HCT116 (cell line): ENCODE measurements around the gene ASRGL1. TPM values are rescaled to one million over a fixed set of nuclear protein-coding genes. Genes with fewer than 3 reads are reported as not detected.
"Not testable (repeated sequence)": the region's sequence is repeated elsewhere in the genome, so short reads cannot be mapped to it uniquely, and the experiment has no call there.

Experiments used
- ATAC-seq: fragments of 200-7000 bp; cut with Tn5 transposase; 2 replicates; pipeline ENCODE4 v1.9.1; 2020; ENCODE audit warnings: mild to moderate bottlenecking, moderate library complexity
- BruUV-seq: library from RNA; stranded (reverse); fragments of 400-500 nt; replicated peaks from 2 replicates; lab custom pipeline; 2021; lab: Mats Ljungman, UMichigan
- CTCF ChIA-PET: fragments of 300-600 bp; sonication (Branson Sonifier 250); formaldehyde crosslinking; loops from one replicate; lab custom pipeline; 2021; ENCODE audit warnings: antibody characterized with exemption; lab: Charles Lee
- POLR2A ChIA-PET: fragments of 300-600, 350-600 bp; sonication (Branson Sonifier 250); formaldehyde crosslinking; loops from one replicate; lab custom pipeline; 2021; ENCODE audit warnings: antibody characterized with exemption; lab: Charles Lee
- RAD21 ChIA-PET, 2 experiments: fragments of 300-600 bp; sonication (Branson Sonifier 250); formaldehyde crosslinking; loops; one replicate each; lab custom pipeline; 2023; ENCODE audit warnings: low total read pairs in 2 of 2; ENCODE audit not compliant: uncharacterized antibody in 2 of 2, unreplicated experiment in 2 of 2, low non-redundant PET in 1 of 2; lab: Charles Lee
- DNase-seq: peaks from one replicate; pipeline ENCODE4 v3.0.0-alpha.2; 2010; ENCODE audit warnings: low read depth, low spot score
- H2AFZ ChIP-seq: fragments of 200-600 bp; shearing (Covaris generic), sonication (generic); 2 replicates; pipeline ENCODE4 v1.6.1; 2017; ENCODE audit warnings: low read depth, mixed run types, mixed read lengths, antibody characterized with exemption, low read length; ENCODE audit not compliant: poor library complexity, severe bottlenecking
- H3K27ac ChIP-seq: 2 replicates; pipeline ENCODE4 v1.5.1; 2012; ENCODE audit warnings: low read depth, low read length
- H3K27me3 ChIP-seq: fragments of 200-600 bp; sonication (generic); 2 replicates; pipeline ENCODE4 v1.6.1; 2016; ENCODE audit warnings: mixed run types, low read length, mixed read lengths; ENCODE audit not compliant: insufficient read depth
- H3K36me3 ChIP-seq, 2 experiments: fragments of 200-500 bp in 1 of 2; fragments of 200-600 bp in 1 of 2; sonication (Bioruptor generic) in 1 of 2; sonication (generic) in 1 of 2; 2 replicates each; pipeline versions ENCODE4 v1.5.1 to v1.6.1; 2014 to 2016; ENCODE audit warnings: low read length in 2 of 2, inconsistent platforms in 1 of 2, mixed read lengths in 1 of 2, mixed run types in 1 of 2; ENCODE audit not compliant: insufficient read depth in 2 of 2, control insufficient read depth in 1 of 2
- H3K4me1 ChIP-seq, 2 experiments: fragments of 200-600 bp in 1 of 2; sonication (generic) in 1 of 2; 2 replicates each; pipeline versions ENCODE4 v1.5.1 to v1.6.1; 2012 to 2017; ENCODE audit warnings: low read length in 2 of 2, inconsistent platforms in 1 of 2, mild to moderate bottlenecking in 1 of 2, mixed read lengths in 1 of 2, mixed run types in 1 of 2, moderate library complexity in 1 of 2; ENCODE audit not compliant: insufficient read depth in 2 of 2, control insufficient read depth in 1 of 2
- H3K4me2 ChIP-seq: fragments of 200-600 bp; sonication (generic); 2 replicates; pipeline ENCODE4 v1.6.1; 2017; ENCODE audit warnings: mixed run types, low read length, mixed read lengths
- H3K4me3 ChIP-seq, 2 experiments: fragments of 200-600 bp in 1 of 2; sonication (generic) in 1 of 2; replicated peaks in 1 of 2; 2 replicates each; pipeline ENCODE4 v1.5.1; 2011 to 2016; ENCODE audit warnings: low read length in 2 of 2, control low read depth in 1 of 2, low read depth in 1 of 2, mild to moderate bottlenecking in 1 of 2, mixed read lengths in 1 of 2, mixed run types in 1 of 2
- H3K79me2 ChIP-seq: fragments of 200-600 bp; sonication (generic); 2 replicates; pipeline ENCODE4 v1.6.1; 2017; ENCODE audit warnings: mild to moderate bottlenecking, mixed run types, low read length, moderate library complexity, mixed read lengths; ENCODE audit not compliant: insufficient read depth
- H3K9ac ChIP-seq: fragments of 200-600 bp; sonication (generic); 2 replicates; pipeline ENCODE4 v1.6.1; 2016; ENCODE audit warnings: low read length, mixed read lengths
- H3K9me2 ChIP-seq: fragments of 200-600 bp; sonication (generic), shearing (Covaris generic); 2 replicates; pipeline ENCODE4 v1.6.1; 2017; ENCODE audit warnings: mixed run types, mild to moderate bottlenecking, moderate library complexity; ENCODE audit not compliant: insufficient read depth
- H3K9me3 ChIP-seq, 2 experiments: fragments of 200-500 bp in 1 of 2; fragments of 200-600 bp in 1 of 2; sonication (Bioruptor generic) in 1 of 2; sonication (generic) in 1 of 2; 2 replicates each; pipeline ENCODE4 v1.6.1; 2014 to 2017; ENCODE audit warnings: low read length in 2 of 2, mixed read lengths in 2 of 2, inconsistent platforms in 1 of 2, low read depth in 1 of 2, mild to moderate bottlenecking in 1 of 2, mixed run types in 1 of 2, moderate library complexity in 1 of 2; ENCODE audit not compliant: control insufficient read depth in 1 of 2, insufficient read depth in 1 of 2
- H4K20me1 ChIP-seq: fragments of 200-600 bp; sonication (generic), shearing (Covaris generic); 2 replicates; pipeline ENCODE4 v1.6.1; 2017; ENCODE audit warnings: mixed run types, mild to moderate bottlenecking, moderate library complexity; ENCODE audit not compliant: insufficient read depth
- ELF1 ChIP-seq: IDR thresholded peaks from 2 replicates; pipeline ENCODE4 v1.6.1; 2012; ENCODE audit warnings: low read depth, borderline replicate concordance
- FOSL1 ChIP-seq: IDR thresholded peaks from 2 replicates; pipeline ENCODE4 v1.6.1; 2012; ENCODE audit warnings: low read depth
- POLR2AphosphoS5 ChIP-seq: IDR thresholded peaks from 2 replicates; pipeline ENCODE4 v1.6.1; 2011; ENCODE audit warnings: mild to moderate bottlenecking, low read depth, low read length, moderate library complexity
- RAD21 ChIP-seq: IDR thresholded peaks from 2 replicates; pipeline ENCODE4 v1.6.1; 2012; ENCODE audit warnings: low read depth, mild to moderate bottlenecking
- SIN3A ChIP-seq: IDR thresholded peaks from 2 replicates; pipeline ENCODE4 v1.6.1; 2012; ENCODE audit warnings: low read depth
- ZFX ChIP-seq: fragments of 450-650 bp; IDR thresholded peaks from 2 replicates; pipeline ENCODE4 v1.6.1; 2017
- intact Hi-C: fragments of 100-400 bp; cut with micrococcal nuclease; formaldehyde crosslinking; loops from 2 replicates; pipeline ENCODE4 v1.10.0; 2022
- total RNA-seq: library from RNA; stranded (reverse); gene quantifications from one replicate; pipeline ENCODE4 v1.2.1, GENCODE V29; 2021; ENCODE audit not compliant: unreplicated experiment
- TF ChIP-seq, protein P1 (sequence below), 3 experiments: fragments of 200-600 bp in 1 of 3; sonication (generic) in 1 of 3; IDR thresholded peaks in 2 of 3; conservative IDR thresholded peaks in 1 of 3; 2 replicates each; pipeline ENCODE4 v1.5.1; 2012 to 2017; ENCODE audit warnings: low read depth in 2 of 3, low read length in 2 of 3, antibody characterized with exemption in 1 of 3, borderline replicate concordance in 1 of 3, control low read depth in 1 of 3, mild to moderate bottlenecking in 1 of 3, mixed read lengths in 1 of 3, mixed run types in 1 of 3, moderate library complexity in 1 of 3; ENCODE audit not compliant: insufficient read depth in 1 of 3
- TF ChIP-seq, protein P2 (sequence below): IDR thresholded peaks from 2 replicates; pipeline ENCODE4 v1.6.1; 2011; ENCODE audit warnings: mild to moderate bottlenecking, low read length, moderate library complexity; ENCODE audit not compliant: insufficient replicate concordance; ENCODE audit errors: extremely low read depth

The ASRGL1 gene
- total RNA-seq, 1 experiment from 2014 or later = 27.6 TPM

DNA sequence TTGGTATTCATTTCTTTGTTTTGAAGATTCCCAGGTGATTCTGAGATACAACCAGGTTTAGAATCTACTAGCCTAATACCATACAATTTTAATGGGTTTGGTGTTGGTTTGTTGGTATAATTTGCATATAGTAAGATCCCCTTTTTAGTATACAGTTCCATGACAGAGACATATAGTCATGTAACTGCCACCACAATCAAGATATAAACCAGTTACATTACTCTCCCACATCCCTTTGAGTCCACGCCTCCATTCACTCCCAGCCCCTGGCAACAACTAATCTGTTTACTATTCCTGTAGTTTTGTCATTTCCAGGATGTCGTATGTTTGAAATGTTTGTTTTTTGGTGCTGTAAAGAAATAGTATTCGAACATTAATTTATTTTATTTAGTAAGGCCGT, 4.3 kb downstream of the ASRGL1 start:
- Histone ChIP-seq H3K4me3 (no peak overlapping the region), H3K9ac (no peak overlapping the region), H3K9me3 (no peaks in the 10 kb centered on the region), H2AFZ (no peak overlapping the region), H3K4me1 (peaks cover 0 to 16% of the 10 kb centered on the region in 2 experiments; a peak in 3 of 4 replicates), H3K9me2 (no peaks in the 10 kb centered on the region), H3K27ac (no peak overlapping the region), H3K79me2 (no peaks in the 10 kb centered on the region), H3K4me2 (no peak overlapping the region), H3K36me3 (0 out of 4 replicates have a peak, but pooled peaks cover 0 to 3% of the 10 kb centered on the region in 2 experiments), H4K20me1 (no peaks in the 10 kb centered on the region), H3K27me3 (no peaks in the 10 kb centered on the region)
- intact Hi-C loops = no loop called here
- no peak for TF ChIP-seq RAD21
- TF ChIP-seq ZFX = no peak
- TF ChIP-seq POLR2AphosphoS5 = no peak
- TF ChIP-seq FOSL1 = no peak
- TF ChIP-seq, protein P1, sequence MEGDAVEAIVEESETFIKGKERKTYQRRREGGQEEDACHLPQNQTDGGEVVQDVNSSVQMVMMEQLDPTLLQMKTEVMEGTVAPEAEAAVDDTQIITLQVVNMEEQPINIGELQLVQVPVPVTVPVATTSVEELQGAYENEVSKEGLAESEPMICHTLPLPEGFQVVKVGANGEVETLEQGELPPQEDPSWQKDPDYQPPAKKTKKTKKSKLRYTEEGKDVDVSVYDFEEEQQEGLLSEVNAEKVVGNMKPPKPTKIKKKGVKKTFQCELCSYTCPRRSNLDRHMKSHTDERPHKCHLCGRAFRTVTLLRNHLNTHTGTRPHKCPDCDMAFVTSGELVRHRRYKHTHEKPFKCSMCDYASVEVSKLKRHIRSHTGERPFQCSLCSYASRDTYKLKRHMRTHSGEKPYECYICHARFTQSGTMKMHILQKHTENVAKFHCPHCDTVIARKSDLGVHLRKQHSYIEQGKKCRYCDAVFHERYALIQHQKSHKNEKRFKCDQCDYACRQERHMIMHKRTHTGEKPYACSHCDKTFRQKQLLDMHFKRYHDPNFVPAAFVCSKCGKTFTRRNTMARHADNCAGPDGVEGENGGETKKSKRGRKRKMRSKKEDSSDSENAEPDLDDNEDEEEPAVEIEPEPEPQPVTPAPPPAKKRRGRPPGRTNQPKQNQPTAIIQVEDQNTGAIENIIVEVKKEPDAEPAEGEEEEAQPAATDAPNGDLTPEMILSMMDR (IDR thresholded peaks at IDR 0.05 in 2 of 3, conservative IDR thresholded peaks at IDR 0.05 in 1 of 3; ENCODE audit: borderline replicate concordance in 1 of 3, insufficient read depth in 1 of 3, low read depth in 2 of 3, low read length in 2 of 3) = no peak
- no peak for TF ChIP-seq ELF1
- TF ChIP-seq, protein P2, sequence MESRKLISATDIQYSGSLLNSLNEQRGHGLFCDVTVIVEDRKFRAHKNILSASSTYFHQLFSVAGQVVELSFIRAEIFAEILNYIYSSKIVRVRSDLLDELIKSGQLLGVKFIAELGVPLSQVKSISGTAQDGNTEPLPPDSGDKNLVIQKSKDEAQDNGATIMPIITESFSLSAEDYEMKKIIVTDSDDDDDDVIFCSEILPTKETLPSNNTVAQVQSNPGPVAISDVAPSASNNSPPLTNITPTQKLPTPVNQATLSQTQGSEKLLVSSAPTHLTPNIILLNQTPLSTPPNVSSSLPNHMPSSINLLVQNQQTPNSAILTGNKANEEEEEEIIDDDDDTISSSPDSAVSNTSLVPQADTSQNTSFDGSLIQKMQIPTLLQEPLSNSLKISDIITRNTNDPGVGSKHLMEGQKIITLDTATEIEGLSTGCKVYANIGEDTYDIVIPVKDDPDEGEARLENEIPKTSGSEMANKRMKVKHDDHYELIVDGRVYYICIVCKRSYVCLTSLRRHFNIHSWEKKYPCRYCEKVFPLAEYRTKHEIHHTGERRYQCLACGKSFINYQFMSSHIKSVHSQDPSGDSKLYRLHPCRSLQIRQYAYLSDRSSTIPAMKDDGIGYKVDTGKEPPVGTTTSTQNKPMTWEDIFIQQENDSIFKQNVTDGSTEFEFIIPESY = no peak
- TF ChIP-seq SIN3A = no peak
- ChIA-PET RAD21 (no interaction called here), CTCF (interaction anchor here (1.7 to 2.1 kb wide), 2 partner anchors 36 to 38 kb away, joined by 5 to 13 read pairs; no protein-coding TSS in a partner anchor), POLR2A (no interaction called here)
- no peak for DNase-seq
- no TSS peak for BruUV-seq
- no peak for ATAC-seq

DNA sequence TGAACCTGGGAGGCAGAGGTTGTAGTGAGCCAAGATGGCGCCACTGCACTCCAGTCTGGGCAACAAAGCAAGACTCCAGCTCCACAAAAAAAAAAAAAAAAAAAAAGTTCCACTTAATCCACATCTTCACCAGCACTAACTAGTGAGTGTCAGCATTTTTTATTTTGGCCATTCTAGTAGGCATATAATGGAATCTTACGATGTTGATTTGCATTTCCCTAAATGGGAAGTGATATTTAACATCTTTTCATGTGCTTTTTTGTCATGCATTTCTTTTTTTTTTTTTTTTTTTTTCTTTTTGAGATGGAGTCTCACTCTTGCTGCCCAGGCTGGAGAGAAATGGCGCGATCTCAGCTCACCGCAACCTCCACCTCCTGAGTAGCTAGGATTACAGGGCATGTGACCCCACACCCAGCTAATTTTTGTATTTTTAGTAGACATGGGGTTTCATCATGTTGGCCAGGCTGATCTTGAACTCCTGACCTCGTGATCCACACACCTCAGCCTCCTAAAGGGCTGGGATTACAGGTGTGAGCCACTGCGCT, 6.5 kb downstream of the ASRGL1 start:
- H3K9me2 ChIP-seq, H3K36me3 ChIP-seq, H3K9ac ChIP-seq, H3K4me3 ChIP-seq, H3K4me1 ChIP-seq, H3K27ac ChIP-seq, intact Hi-C loops, H3K79me2 ChIP-seq, H3K9me3 ChIP-seq, DNase-seq, BruUV-seq, POLR2A ChIA-PET, H3K27me3 ChIP-seq, H4K20me1 ChIP-seq, H3K4me2 ChIP-seq, H2AFZ ChIP-seq, ATAC-seq, RAD21 ChIA-PET: not testable (repeated sequence)
- CTCF ChIA-PET = interaction anchor here (0.7 kb wide), 1 partner anchor 49 kb away, joined by 3 read pairs; no protein-coding TSS in a partner anchor
